H9 (cell line): ENCODE results near the gene RBFOX2. TPM values are rescaled to one million over a fixed set of nuclear protein-coding genes. Genes with fewer than 3 reads are reported as not detected.

Source experiments
- DNase-seq: peaks from one replicate; pipeline ENCODE4 v3.0.0-alpha.2; 2017
- H2AFZ ChIP-seq: one replicate; pipeline ENCODE4 v1.6.1; 2013; ENCODE audit warnings: mild to moderate bottlenecking, low read length, control low read depth, moderate library complexity
- H2AK5ac ChIP-seq: 2 replicates; pipeline ENCODE4 v1.6.1; 2013; ENCODE audit warnings: low read length, control low read depth, mixed read lengths; ENCODE audit not compliant: insufficient read length
- H2BK120ac ChIP-seq: one replicate; pipeline ENCODE4 v1.6.1; 2013; ENCODE audit warnings: low read depth, mild to moderate bottlenecking, low read length, control low read depth, inconsistent platforms; ENCODE audit not compliant: poor library complexity, severe bottlenecking
- H2BK12ac ChIP-seq: 2 replicates; pipeline ENCODE4 v1.6.1; 2013; ENCODE audit warnings: low read length, control low read depth, mixed read lengths, low read depth; ENCODE audit not compliant: insufficient read length
- H2BK15ac ChIP-seq: 2 replicates; pipeline ENCODE4 v1.6.1; 2013; ENCODE audit warnings: low read depth, low read length, control low read depth
- H2BK20ac ChIP-seq: one replicate; pipeline ENCODE4 v1.6.1; 2013; ENCODE audit warnings: low read depth, mild to moderate bottlenecking, low read length, control low read depth, inconsistent platforms; ENCODE audit not compliant: poor library complexity, severe bottlenecking
- H2BK5ac ChIP-seq: 2 replicates; pipeline ENCODE4 v1.6.1; 2013; ENCODE audit warnings: low read length, control low read depth, mixed read lengths; ENCODE audit not compliant: insufficient read length
- H3K14ac ChIP-seq: 2 replicates; pipeline ENCODE4 v1.6.1; 2013; ENCODE audit warnings: low read length, control low read depth; ENCODE audit not compliant: insufficient read depth
- H3K18ac ChIP-seq: 2 replicates; pipeline ENCODE4 v1.6.1; 2013; ENCODE audit warnings: low read depth, mild to moderate bottlenecking, mixed read lengths, low read length, control low read depth; ENCODE audit not compliant: insufficient read length
- H3K23ac ChIP-seq: 2 replicates; pipeline ENCODE4 v1.6.1; 2013; ENCODE audit warnings: low read length, control low read depth, mixed read lengths, low read depth; ENCODE audit not compliant: insufficient read length
- H3K23me2 ChIP-seq: 2 replicates; pipeline ENCODE4 v1.6.1; 2013; ENCODE audit warnings: low read depth, mild to moderate bottlenecking, mixed read lengths, low read length, control low read depth; ENCODE audit not compliant: insufficient read length, poor library complexity, severe bottlenecking
- H3K27ac ChIP-seq: 2 replicates; pipeline ENCODE4 v1.5.1; 2013; ENCODE audit warnings: low read length, control low read depth, mixed read lengths, low read depth; ENCODE audit not compliant: insufficient read length
- H3K27me3 ChIP-seq: 2 replicates; pipeline ENCODE4 v1.6.1; 2013; ENCODE audit warnings: low read length, control low read depth, inconsistent platforms; ENCODE audit not compliant: insufficient read depth
- H3K4ac ChIP-seq: 2 replicates; pipeline ENCODE4 v1.6.1; 2013; ENCODE audit warnings: low read depth, mild to moderate bottlenecking, control low read depth, inconsistent platforms, low read length, moderate library complexity
- H3K4me1 ChIP-seq: 2 replicates; pipeline ENCODE4 v1.6.1; 2013; ENCODE audit warnings: low read length, control low read depth, inconsistent platforms; ENCODE audit not compliant: insufficient read depth
- H3K4me2 ChIP-seq: 2 replicates; pipeline ENCODE4 v1.6.1; 2013; ENCODE audit warnings: low read length, control low read depth, mixed read lengths; ENCODE audit not compliant: insufficient read length, insufficient read depth
- H3K56ac ChIP-seq: 2 replicates; pipeline ENCODE4 v1.6.1; 2013; ENCODE audit warnings: low read depth, mild to moderate bottlenecking, mixed read lengths, low read length, control low read depth; ENCODE audit not compliant: insufficient read length
- H3K79me1 ChIP-seq: 2 replicates; pipeline ENCODE4 v1.6.1; 2013; ENCODE audit warnings: low read depth, mild to moderate bottlenecking, moderate library complexity, low read length, control low read depth, inconsistent platforms; ENCODE audit not compliant: insufficient read depth, poor library complexity, severe bottlenecking
- H3K79me2 ChIP-seq: 2 replicates; pipeline ENCODE4 v1.6.1; 2013; ENCODE audit warnings: low read length, control low read depth, inconsistent platforms; ENCODE audit not compliant: insufficient read depth
- H3K9ac ChIP-seq: 2 replicates; pipeline ENCODE4 v1.6.1; 2013; ENCODE audit warnings: low read length, control low read depth, mixed read lengths; ENCODE audit not compliant: insufficient read length; ENCODE audit errors: extremely low read depth
- H3K9me3 ChIP-seq: one replicate; pipeline ENCODE4 v1.6.1; 2013; ENCODE audit warnings: low read depth, low read length, inconsistent platforms; ENCODE audit not compliant: control insufficient read depth
- H3T11ph ChIP-seq: one replicate; pipeline ENCODE4 v1.6.1; 2013; ENCODE audit warnings: mild to moderate bottlenecking, low read length, control low read depth, inconsistent platforms
- H4K20me1 ChIP-seq: one replicate; pipeline ENCODE4 v1.6.1; 2013; ENCODE audit not compliant: control insufficient read depth, insufficient read length, insufficient read depth
- H4K5ac ChIP-seq: 2 replicates; pipeline ENCODE4 v1.6.1; 2013; ENCODE audit warnings: low read depth, mild to moderate bottlenecking, mixed read lengths, low read length, control low read depth; ENCODE audit not compliant: insufficient read length
- H4K8ac ChIP-seq: replicated peaks from 2 replicates; pipeline ENCODE4 v1.6.1; 2013; ENCODE audit warnings: low read length, control low read depth, mixed read lengths, low read depth; ENCODE audit not compliant: insufficient read length
- H4K91ac ChIP-seq: 2 replicates; pipeline ENCODE4 v1.6.1; 2013; ENCODE audit warnings: low read depth, mild to moderate bottlenecking, moderate library complexity, mixed read lengths, low read length, control low read depth; ENCODE audit not compliant: insufficient read length
- H3K27ac Mint-ChIP-seq, 3 experiments: 2 replicates in 2 of 3; 3 replicates in 1 of 3; pipeline ENCODE4 v1.8.0; 2020 to 2021; ENCODE audit warnings: mixed read lengths in 3 of 3, mild to moderate bottlenecking in 1 of 3, moderate library complexity in 1 of 3
- H3K27me3 Mint-ChIP-seq: 2 replicates; pipeline ENCODE4 v1.8.0; 2021; ENCODE audit warnings: low read depth, mild to moderate bottlenecking, moderate library complexity, mixed read lengths
- H3K36me3 Mint-ChIP-seq, 3 experiments: 2 replicates in 2 of 3; 3 replicates in 1 of 3; pipeline ENCODE4 v1.8.0; 2020 to 2021; ENCODE audit warnings: low read depth in 3 of 3, mixed read lengths in 3 of 3; ENCODE audit not compliant: insufficient read depth in 1 of 3
- H3K4me1 Mint-ChIP-seq, 2 experiments: 2 replicates each; pipeline ENCODE4 v1.8.0; 2020; ENCODE audit warnings: mixed read lengths in 2 of 2
- H3K4me3 Mint-ChIP-seq, 2 experiments: 2 replicates in 1 of 2; 3 replicates in 1 of 2; pipeline ENCODE4 v1.8.0; 2020 to 2021; ENCODE audit warnings: mild to moderate bottlenecking in 2 of 2, mixed read lengths in 2 of 2, moderate library complexity in 1 of 2
- H3K9me3 Mint-ChIP-seq, 2 experiments: 2 replicates in 1 of 2; 3 replicates in 1 of 2; pipeline ENCODE4 v1.8.0; 2020; ENCODE audit warnings: mild to moderate bottlenecking in 2 of 2, mixed read lengths in 2 of 2, moderate library complexity in 1 of 2
- CTCF ChIP-seq: fragments of 200-600 bp; sonication (generic); conservative IDR thresholded peaks from 3 replicates; pipeline ENCODE4 v1.8.0; 2021; ENCODE audit warnings: antibody characterized with exemption, mild to moderate bottlenecking
- WGBS: extraction: QIAGEN DNeasy Blood & Tissue Kit; methylation state at CpG from one replicate; pipeline ENCODE4 v1.1.7; 2013; ENCODE audit warnings: missing lambda C conversion rate, low lambda C conversion rate, mixed read lengths; ENCODE audit not compliant: insufficient read length; ENCODE audit errors: extremely low coverage; 5-methylcytosine and 5-hydroxymethylcytosine counted together
- total RNA-seq: library from RNA; stranded (reverse); gene quantifications from 2 replicates; pipeline ENCODE4 v1.2.1, GENCODE V29; 2021

The RBFOX2 gene
- total RNA-seq, 1 experiment from 2014 or later: 84.7 TPM

GRCh38 chr22:35697142-35697541, 331.5 kb downstream of the RBFOX2 start:
- no peak overlapping the region for H3K14ac ChIP-seq
- H3K79me1 ChIP-seq: no peaks in the 10 kb centered on the region
- H3K4me2 ChIP-seq: no peak overlapping the region
- no peaks in the 10 kb centered on the region for H3K9me3 ChIP-seq
- Mint-ChIP-seq H3K27ac (no peak overlapping the region), H3K4me3 (no peak overlapping the region), H3K4me1 (no peaks in the 10 kb centered on the region), H3K36me3 (no peaks in the 10 kb centered on the region; a peak in 1 of 7 replicates), H3K9me3 (no peaks in the 10 kb centered on the region), H3K27me3 (peaks cover 17% of the 10 kb centered on the region)
- H3K9ac ChIP-seq: no peak overlapping the region
- H3K23ac ChIP-seq: no peak overlapping the region
- H3T11ph ChIP-seq: no peak overlapping the region
- H2BK15ac ChIP-seq: no peak overlapping the region
- no peak overlapping the region for H3K4ac ChIP-seq
- no peak overlapping the region for H3K56ac ChIP-seq
- no peak overlapping the region for H2BK120ac ChIP-seq
- H4K5ac ChIP-seq: no peak overlapping the region
- H3K4me1 ChIP-seq: no peaks in the 10 kb centered on the region
- H2BK20ac ChIP-seq: no peak overlapping the region
- H2BK12ac ChIP-seq: no peak overlapping the region
- no peak overlapping the region for H4K8ac ChIP-seq
- no peak for TF ChIP-seq CTCF
- no peak for DNase-seq
- H4K91ac ChIP-seq: no peak overlapping the region
- H3K23me2 ChIP-seq: no peaks in the 10 kb centered on the region
- no CpG with 5 or more reads among the region's 14 CpGs for WGBS
- no peak overlapping the region for H3K18ac ChIP-seq
- H2AFZ ChIP-seq: no peak overlapping the region
- H4K20me1 ChIP-seq: no peaks in the 10 kb centered on the region
- H3K79me2 ChIP-seq: no peaks in the 10 kb centered on the region
- H2AK5ac ChIP-seq: no peak overlapping the region
- H2BK5ac ChIP-seq: no peak overlapping the region
- H3K27ac ChIP-seq: no peak overlapping the region
- H3K27me3 ChIP-seq: no peaks in the 10 kb centered on the region
